Hematopoietic multipotent progenitor cell (in vitro differentiated cells): ENCODE results near the gene FBXO44. TPM values are rescaled to one million over a fixed set of nuclear protein-coding genes. Genes with fewer than 3 reads are reported as not detected.

Experiments used
- DNase-seq, 3 donors: peaks; one replicate each; pipeline ENCODE4 v3.0.0-alpha.2; 2011 to 2015; ENCODE audit warnings: low read depth in 2 of 3, low spot score in 2 of 3
- total RNA-seq: library from RNA; depleted of rRNA; stranded (reverse); fragments of >200 nt; gene quantifications from one replicate; pipeline ENCODE4 v1.2.3, GENCODE V29; 2012

FBXO44 gene
- total RNA-seq, 1 donor, result 10.5 TPM

GRCh38 chr1:11654939-11655808 is 497 bp downstream of the FBXO44 start:
- DNase-seq, result no peak

DNA sequence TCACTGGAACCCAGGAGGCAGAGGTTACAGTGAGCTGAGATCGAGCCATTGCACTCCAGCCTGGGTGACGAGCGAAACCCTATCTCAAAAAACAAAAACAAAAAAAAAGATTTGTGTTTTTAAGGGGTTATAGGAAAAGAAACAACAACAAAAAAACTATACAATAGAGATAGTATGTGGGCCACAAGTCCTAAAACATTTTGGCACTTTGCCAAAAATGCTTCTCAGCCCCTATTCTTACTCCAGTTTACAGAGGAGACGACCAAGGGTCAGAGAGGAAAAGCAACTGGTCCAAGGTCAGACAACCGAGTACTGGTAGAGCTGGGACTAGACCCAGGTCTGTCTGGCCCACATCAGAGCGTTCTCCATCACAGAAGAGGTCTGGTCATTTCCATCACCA is 3.0 kb downstream of the FBXO44 start:
- DNase-seq, result no peak

GRCh38 chr1:11658542-11658941 is 3.9 kb downstream of the FBXO44 start:
- no peak for DNase-seq

GRCh38 chr1:11659748-11660147 is 5.1 kb downstream of the FBXO44 start:
- DNase-seq, result no peak

DNA sequence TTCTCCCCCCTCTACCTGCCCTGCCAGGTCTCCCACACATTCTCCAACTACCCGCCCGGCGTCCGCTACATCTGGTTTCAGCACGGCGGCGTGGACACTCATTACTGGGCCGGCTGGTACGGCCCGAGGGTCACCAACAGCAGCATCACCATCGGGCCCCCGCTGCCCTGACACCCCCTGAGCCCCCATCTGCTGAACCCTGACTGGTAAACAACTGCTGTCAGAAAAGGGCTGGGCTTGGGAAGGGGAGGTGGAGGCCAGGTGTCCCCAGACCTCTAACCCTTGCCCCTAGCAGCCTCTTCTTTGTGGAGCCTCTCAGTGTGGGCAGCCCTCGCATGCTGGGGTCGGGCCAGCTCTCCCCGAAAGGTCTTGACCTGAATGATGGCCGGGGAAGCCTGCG is 6.4 kb downstream of the FBXO44 start:
- DNase-seq, result no peak

- DNase-seq, result peak in 1 of 3 donors; percentile 61
These were observed 9.8 kb downstream of the FBXO44 start for GRCh38 chr1:11664336-11665065.

GRCh38 chr1:11668516-11668915 is 13.8 kb downstream of the FBXO44 start:
- DNase-seq, result no peak

- no peak for DNase-seq
These were observed 16.1 kb downstream of the FBXO44 start for GRCh38 chr1:11670747-11671146.

- no peak for DNase-seq
These were observed 16.5 kb downstream of the FBXO44 start for GRCh38 chr1:11671205-11671543.

DNA sequence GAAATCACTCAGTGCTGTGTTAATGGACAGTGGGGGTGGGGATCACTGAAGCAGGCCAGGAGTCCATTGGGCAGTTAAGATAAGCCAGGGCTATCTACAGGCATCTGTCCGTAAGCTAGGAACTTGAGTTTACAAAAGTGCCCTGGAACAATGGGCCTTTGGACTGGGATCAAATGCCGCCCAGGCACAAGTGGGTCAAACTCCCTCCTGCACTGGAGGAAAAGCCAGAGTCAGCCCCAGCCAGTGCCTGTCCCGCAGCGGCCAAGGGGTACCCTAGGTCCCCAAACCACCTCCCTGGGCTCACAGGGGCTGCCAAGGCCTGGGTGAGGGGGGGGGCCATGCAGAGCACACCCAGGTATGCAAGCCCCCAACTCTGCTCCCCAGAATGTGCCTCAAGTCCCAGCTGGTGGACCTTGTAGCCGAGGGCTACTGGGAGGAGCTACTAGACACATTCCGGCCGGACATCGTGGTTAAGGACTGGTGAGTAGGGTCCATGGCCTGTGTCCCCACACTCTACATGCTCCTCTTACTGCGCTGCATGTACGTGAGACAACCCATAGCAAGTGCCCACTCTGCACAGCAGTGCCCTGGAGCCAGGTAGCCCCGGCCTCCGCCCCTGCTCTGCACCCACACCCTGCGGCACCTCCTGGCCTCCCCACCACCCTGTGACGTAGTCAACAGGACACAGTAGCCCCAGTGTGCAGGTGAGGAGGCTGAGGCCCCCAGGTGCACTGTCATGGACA is 17.0 kb downstream of the FBXO44 start:
- no peak for DNase-seq

DNA sequence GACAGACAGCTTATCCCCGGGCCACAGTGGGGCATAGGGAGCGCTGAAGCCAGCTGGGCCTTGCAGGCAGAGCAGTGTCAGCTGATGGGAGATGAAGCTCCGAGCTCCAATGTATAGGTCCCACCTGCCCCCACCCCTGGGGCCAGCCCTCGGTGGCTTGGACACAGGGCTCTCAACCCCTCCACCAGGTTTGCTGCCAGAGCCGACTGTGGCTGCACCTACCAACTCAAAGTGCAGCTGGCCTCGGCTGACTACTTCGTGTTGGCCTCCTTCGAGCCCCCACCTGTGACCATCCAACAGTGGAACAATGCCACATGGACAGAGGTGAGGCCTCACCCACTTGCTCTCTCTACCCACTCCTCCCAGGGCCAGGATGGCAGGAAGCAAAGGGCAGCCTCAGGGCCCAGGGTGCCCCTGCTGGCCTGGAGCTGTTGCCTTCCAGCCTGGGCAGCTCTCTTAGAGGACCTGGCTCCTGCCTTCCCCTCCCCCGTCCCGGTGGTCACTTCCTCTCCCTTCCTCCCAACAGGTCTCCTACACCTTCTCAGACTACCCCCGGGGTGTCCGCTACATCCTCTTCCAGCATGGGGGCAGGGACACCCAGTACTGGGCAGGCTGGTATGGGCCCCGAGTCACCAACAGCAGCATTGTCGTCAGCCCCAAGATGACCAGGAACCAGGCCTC is 18.6 kb downstream of the FBXO44 start:
- no peak for DNase-seq

- DNase-seq, result no peak
These were observed 19.8 kb downstream of the FBXO44 start for GRCh38 chr1:11674488-11674887.

DNA sequence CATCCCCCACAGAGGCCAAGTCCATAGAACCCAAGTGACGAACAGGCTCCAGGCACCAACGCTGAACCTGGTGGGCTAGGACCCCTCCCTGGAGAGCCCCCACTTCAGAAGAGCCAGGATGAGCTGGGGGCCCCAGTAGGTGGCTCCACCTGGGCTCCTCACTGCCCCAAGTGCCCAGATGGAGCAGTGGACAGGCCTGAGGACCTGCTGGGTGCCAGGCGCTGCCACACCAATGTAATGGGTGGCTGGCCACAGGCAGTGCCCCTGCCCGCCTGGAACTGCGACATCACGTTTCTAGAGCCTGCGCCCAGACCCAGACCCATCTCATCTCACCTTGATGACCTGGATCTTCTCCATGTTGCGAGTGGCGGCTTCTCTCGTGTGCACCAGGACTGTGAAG is 20.6 kb downstream of the FBXO44 start:
- DNase-seq, result no peak

DNA sequence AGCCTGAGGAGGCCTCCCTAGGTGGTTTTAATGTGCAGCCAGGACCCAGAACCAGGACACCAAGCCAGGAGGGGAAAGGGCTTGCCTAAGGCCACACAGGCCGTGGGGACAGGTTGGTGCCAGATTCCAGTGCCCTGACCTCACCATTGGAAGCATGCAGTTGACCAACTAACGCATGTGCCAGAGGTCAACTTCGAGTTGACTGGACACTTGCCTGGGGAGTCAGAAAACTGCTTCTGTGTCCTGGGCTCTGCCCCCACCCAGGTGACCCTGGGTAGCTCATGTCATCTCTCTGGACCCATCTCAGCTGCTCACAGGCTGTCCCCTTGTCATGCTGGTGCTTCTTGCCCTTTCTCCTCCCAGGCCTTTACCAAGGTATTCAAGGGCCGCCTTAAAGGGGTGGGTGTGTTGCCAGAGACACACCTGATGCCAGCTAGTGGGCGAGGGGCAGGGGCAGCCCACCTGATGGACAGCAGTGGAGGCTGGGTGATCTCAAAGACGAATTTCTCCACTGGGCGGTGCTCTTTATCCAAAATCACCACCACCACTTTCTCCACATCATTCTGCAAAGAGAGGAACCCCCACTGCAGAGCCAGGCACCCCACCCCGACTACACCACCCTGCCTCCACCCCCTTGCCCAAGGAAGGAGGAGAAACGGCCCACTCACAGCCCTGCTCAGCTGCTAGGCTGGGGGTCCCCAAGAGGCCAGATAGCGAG is 21.9 kb downstream of the FBXO44 start:
- no peak for DNase-seq

DNA sequence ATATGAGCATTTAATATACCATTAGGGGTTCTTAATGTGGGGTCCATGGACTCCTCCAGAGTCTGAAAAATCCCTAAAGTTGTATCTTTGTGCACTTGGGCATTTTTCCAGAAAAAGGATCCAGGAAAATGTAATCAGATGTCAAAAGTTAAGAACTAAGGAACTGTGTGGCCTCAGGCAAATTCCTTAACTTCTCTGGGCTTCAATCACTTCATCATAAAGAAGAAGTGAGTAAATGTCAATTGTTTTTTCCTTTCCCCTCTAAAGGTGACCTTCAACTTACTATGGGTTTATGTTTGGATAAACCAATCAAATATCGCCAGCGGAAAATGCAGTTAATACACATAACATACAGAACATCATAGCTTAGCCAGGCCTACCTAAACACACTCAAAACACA is 23.8 kb downstream of the FBXO44 start:
- DNase-seq, result no peak

GRCh38 chr1:11680270-11681070 is 25.8 kb downstream of the FBXO44 start:
- peak in 1 of 3 donors; percentile 19 for DNase-seq

DNA sequence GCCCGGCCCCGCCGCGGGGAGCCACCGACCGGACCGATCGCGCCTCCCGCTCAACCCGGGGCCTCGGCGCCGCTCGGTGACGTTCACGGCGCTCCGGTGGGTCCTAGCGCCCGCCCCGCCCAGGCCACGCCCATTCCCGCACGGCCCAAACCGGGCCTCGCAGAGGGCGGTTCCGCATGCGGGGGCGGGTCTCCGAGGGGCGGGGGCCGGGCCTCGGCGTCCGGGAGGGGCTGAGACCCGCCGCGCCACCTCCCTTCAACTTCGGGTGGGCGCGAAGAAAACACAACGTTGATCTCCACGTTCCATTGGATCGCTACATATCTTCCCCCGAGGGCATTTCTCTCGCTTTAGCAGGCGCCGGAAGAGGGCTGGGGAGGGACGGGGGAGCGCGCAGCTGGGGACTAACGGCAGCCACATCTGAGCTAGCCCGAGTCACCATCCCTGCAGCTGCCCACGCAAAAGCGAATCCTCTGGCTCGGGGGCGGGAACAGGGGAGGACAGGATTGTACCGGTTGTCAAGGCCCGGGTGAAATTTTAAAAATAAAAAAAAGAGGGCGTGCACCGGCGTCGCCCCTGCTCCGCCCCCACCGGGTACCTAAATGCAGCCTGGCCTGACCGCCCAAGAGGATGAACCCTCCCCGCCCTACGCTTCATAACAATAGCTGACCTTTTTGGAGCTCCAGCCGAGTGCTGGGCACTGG is 26.5 kb downstream of the FBXO44 start, which contains the start of gene MAD2L2:
TSS of gene MAD2L2 (minus strand) at position 78 of the 701 bp plus-strand sequence. CDS start 547 bp downstream, outside the sequence.
- DNase-seq, result peak; percentile 73 to 88 (median 87)

DNA sequence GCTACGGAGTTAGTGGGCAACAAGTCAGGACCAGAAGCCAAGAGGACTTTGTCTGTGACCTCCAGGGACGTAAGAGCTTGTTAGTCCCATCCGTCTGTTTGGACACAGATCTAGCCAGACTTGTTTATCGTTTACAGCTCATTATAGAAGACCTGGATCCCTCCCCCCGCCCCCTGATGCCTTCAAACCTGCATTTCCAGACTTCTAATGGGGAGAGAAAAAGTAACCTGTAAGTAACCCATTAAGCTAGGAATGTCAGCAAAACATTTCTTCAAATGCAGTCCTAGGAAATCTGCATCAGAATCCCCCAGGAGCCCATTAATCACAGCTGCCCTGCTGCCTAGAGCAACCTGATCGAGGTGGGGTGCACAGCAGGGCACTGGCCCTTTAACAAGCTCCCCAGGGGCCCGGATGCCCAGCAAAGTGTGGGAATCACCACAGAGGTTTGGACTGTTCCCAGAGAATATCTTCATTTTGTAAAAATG is 27.7 kb downstream of the FBXO44 start:
- no peak for DNase-seq
